C4-2B (cell line): ENCODE results near the gene PARD3B.

Experiments
- CTCF ChIP-seq: fragments of 450-650 bp; conservative IDR thresholded peaks from 2 replicates; pipeline ENCODE4 v1.5.1; 2017; ENCODE audit warnings: mild to moderate bottlenecking
- ZFX ChIP-seq: fragments of 450-650 bp; IDR thresholded peaks from 2 replicates; pipeline ENCODE4 v1.6.1; 2017

GRCh38 chr2:205361272-205361671 is 816.0 kb downstream of the PARD3B start:
- no peak for TF ChIP-seq CTCF
- no peak for TF ChIP-seq ZFX
